OCI-LY7 (cell line): ENCODE results near the gene SPINDOC. TPM values are rescaled to one million over a fixed set of nuclear protein-coding genes. Genes with fewer than 3 reads are reported as not detected.

Experiments used
- BruUV-seq: library from RNA; stranded (reverse); fragments of 400-500 nt; replicated peaks from 2 replicates; lab custom pipeline; 2021; lab: Mats Ljungman, UMichigan
- CTCF ChIA-PET: fragments of 300-600 bp; sonication (Branson Sonifier 250); formaldehyde crosslinking; loops from one replicate; lab custom pipeline; 2022; ENCODE audit warnings: antibody characterized with exemption; ENCODE audit not compliant: unreplicated experiment; lab: Charles Lee
- POLR2A ChIA-PET: fragments of 300-600 bp; sonication (Branson Sonifier 250); formaldehyde crosslinking; loops from one replicate; lab custom pipeline; 2022; ENCODE audit warnings: antibody characterized with exemption; lab: Charles Lee
- DNase-seq: peaks from one replicate; pipeline ENCODE4 v3.0.0-alpha.2; 2015; ENCODE audit warnings: low spot score
- H2AFZ ChIP-seq: fragments of 200-600 bp; sonication (generic), shearing (Covaris generic); 2 replicates; pipeline ENCODE4 v1.6.1; 2014; ENCODE audit warnings: mild to moderate bottlenecking, antibody characterized with exemption, low read length, moderate library complexity
- H3K27ac ChIP-seq: fragments of 200-600 bp; sonication (generic); 2 replicates; pipeline ENCODE4 v1.5.1; 2014; ENCODE audit warnings: mixed run types, low read depth, mild to moderate bottlenecking, moderate library complexity, low read length, inconsistent platforms; ENCODE audit not compliant: poor library complexity, severe bottlenecking
- H3K36me3 ChIP-seq: fragments of 200-600 bp; sonication (generic); 2 replicates; pipeline ENCODE4 v1.6.1; 2014; ENCODE audit warnings: mild to moderate bottlenecking, antibody characterized with exemption, low read length, moderate library complexity, mixed read lengths; ENCODE audit not compliant: insufficient read depth
- H3K4me1 ChIP-seq: fragments of 200-600 bp; sonication (generic); 2 replicates; pipeline ENCODE4 v1.5.1; 2014; ENCODE audit warnings: mild to moderate bottlenecking, low read length; ENCODE audit not compliant: insufficient read depth, poor library complexity, severe bottlenecking
- H3K4me2 ChIP-seq: fragments of 200-600 bp; sonication (generic); 2 replicates; pipeline ENCODE4 v1.6.1; 2014; ENCODE audit warnings: mild to moderate bottlenecking, low read length
- H3K4me3 ChIP-seq: fragments of 200-600 bp; sonication (generic); 2 replicates; pipeline ENCODE4 v1.5.1; 2014; ENCODE audit warnings: mild to moderate bottlenecking, low read depth, low read length; ENCODE audit not compliant: poor library complexity, severe bottlenecking
- H3K79me2 ChIP-seq: fragments of 200-600 bp; sonication (generic); 2 replicates; pipeline ENCODE4 v1.6.1; 2016; ENCODE audit warnings: low read depth, mild to moderate bottlenecking, low read length, moderate library complexity, mixed read lengths; ENCODE audit not compliant: insufficient read depth
- H3K9me2 ChIP-seq: fragments of 200-600 bp; sonication (generic); 2 replicates; pipeline ENCODE4 v1.6.1; 2016; ENCODE audit warnings: mild to moderate bottlenecking, low read length, mixed read lengths; ENCODE audit not compliant: insufficient read depth
- H3K9me3 ChIP-seq: fragments of 200-600 bp; sonication (generic); 2 replicates; pipeline ENCODE4 v1.6.1; 2014; ENCODE audit warnings: mild to moderate bottlenecking, mixed run types, low read length, mixed read lengths
- H4K20me1 ChIP-seq: fragments of 200-600 bp; sonication (generic); 2 replicates; pipeline ENCODE4 v1.6.1; 2014; ENCODE audit warnings: mild to moderate bottlenecking, antibody characterized with exemption, low read length, moderate library complexity, mixed read lengths; ENCODE audit not compliant: insufficient read depth
- CTCF ChIP-seq: fragments of 200-600 bp; sonication (generic); conservative IDR thresholded peaks from 2 replicates; pipeline ENCODE4 v1.5.1; 2014; ENCODE audit warnings: mild to moderate bottlenecking, antibody characterized with exemption, low read length, moderate library complexity, mixed read lengths
- EZH2phosphoT487 ChIP-seq: fragments of 200-600 bp; sonication (generic); IDR thresholded peaks from 2 replicates; pipeline ENCODE4 v1.6.1; 2018; ENCODE audit warnings: low read depth, borderline replicate concordance, mild to moderate bottlenecking, mixed run types, antibody characterized with exemption, low read length, moderate library complexity, mixed read lengths
- intact Hi-C: fragments of 100-400 bp; cut with micrococcal nuclease; formaldehyde crosslinking; loops from one replicate; pipeline ENCODE4 v1.10.0; 2022; ENCODE audit not compliant: unreplicated experiment
- total RNA-seq, 2 experiments: library from RNA; depleted of rRNA in 1 of 2; stranded (reverse); fragments of >200 nt in 1 of 2; shearing (Covaris generic) in 1 of 2; gene quantifications; 2 replicates each; pipeline ENCODE4 v1.2.3, GENCODE V29; 2014 to 2022

The SPINDOC gene
- total RNA-seq, 2 experiments from 2014 or later, result 57.9 to 81.8 TPM

- peaks cover 33% of the 10 kb centered on the region for H4K20me1 ChIP-seq
- intact Hi-C loops, result no loop called here
- H3K4me1 ChIP-seq, result peaks cover 30% of the 10 kb centered on the region
- H2AFZ ChIP-seq, result no peak overlapping the region
- H3K27ac ChIP-seq, result no peak overlapping the region
- H3K4me3 ChIP-seq, result no peak overlapping the region
- H3K36me3 ChIP-seq, result peaks cover 56% of the 10 kb centered on the region
- ChIA-PET CTCF (interaction anchor here (0.7 kb wide), 1 partner anchor 308 kb away, joined by 3 read pairs; no protein-coding TSS in a partner anchor), POLR2A (interaction anchor here (0.8 to 1.2 kb wide), 2 partner anchors 35 to 120 kb away, joined by 3 to 4 read pairs; no protein-coding TSS in a partner anchor)
- H3K79me2 ChIP-seq, result peaks cover 93% of the 10 kb centered on the region
- H3K9me2 ChIP-seq, result no peaks in the 10 kb centered on the region
- BruUV-seq, result no TSS peak
- H3K4me2 ChIP-seq, result no peak overlapping the region
- no peaks in the 10 kb centered on the region for H3K9me3 ChIP-seq
- no peak for TF ChIP-seq CTCF
- DNase-seq, result no peak
Measured at GRCh38 chr11:63845303-63845702, 32.0 kb downstream of the SPINDOC start.

GRCh38 chr11:63845911-63846310, 32.7 kb downstream of the SPINDOC start:
- POLR2A ChIA-PET, result no interaction called here
- H3K9me2 ChIP-seq, result no peaks in the 10 kb centered on the region
- H3K4me2 ChIP-seq, result no peak overlapping the region
- H3K36me3 ChIP-seq, result peaks cover 56% of the 10 kb centered on the region
- no peak for TF ChIP-seq CTCF
- no peak for TF ChIP-seq EZH2phosphoT487
- no peak overlapping the region for H2AFZ ChIP-seq
- no TSS peak for BruUV-seq
- no peak overlapping the region for H3K27ac ChIP-seq
- H3K79me2 ChIP-seq, result peaks cover 93% of the 10 kb centered on the region
- H3K9me3 ChIP-seq, result no peaks in the 10 kb centered on the region
- intact Hi-C loops, result no loop called here
- peaks cover 33% of the 10 kb centered on the region for H4K20me1 ChIP-seq
- CTCF ChIA-PET, result interaction anchor here (0.7 kb wide), 1 partner anchor 308 kb away, joined by 3 read pairs; no protein-coding TSS in a partner anchor
- peaks cover 30% of the 10 kb centered on the region for H3K4me1 ChIP-seq
- no peak overlapping the region for H3K4me3 ChIP-seq
- DNase-seq, result no peak

DNA sequence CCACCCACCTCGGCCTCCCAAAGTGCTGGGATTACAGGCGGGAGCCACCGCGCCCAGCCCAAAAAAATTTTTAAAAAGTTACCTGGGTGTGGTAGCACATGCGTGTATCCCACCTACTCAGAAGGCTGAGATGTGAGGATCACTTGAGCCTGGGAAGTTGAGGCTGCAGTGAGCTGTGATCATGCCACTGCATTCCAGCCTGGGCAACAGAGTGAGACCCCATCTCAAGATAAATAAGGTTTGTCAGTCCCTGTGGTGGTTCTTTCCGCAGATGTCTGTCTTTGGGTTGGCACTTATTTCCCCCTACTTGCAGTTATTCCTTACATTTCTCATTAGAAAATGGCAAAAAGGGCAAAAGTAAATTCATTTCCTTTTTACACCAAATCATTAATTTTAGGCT, 33.6 kb downstream of the SPINDOC start:
- peaks cover 56% of the 10 kb centered on the region for H3K36me3 ChIP-seq
- H3K4me1 ChIP-seq, result peaks cover 29% of the 10 kb centered on the region

More for the DNA sequence above, 33.6 kb downstream of the SPINDOC start:
- ChIA-PET POLR2A (no interaction called here), CTCF (no interaction called here)
- H3K9me2 ChIP-seq, result no peaks in the 10 kb centered on the region
- H3K4me2 ChIP-seq, result no peak overlapping the region
- DNase-seq, result no peak
- no peak overlapping the region for H3K27ac ChIP-seq
- intact Hi-C loops, result no loop called here
- peaks cover 28% of the 10 kb centered on the region for H4K20me1 ChIP-seq
- H3K79me2 ChIP-seq, result peaks cover 93% of the 10 kb centered on the region
- no peak overlapping the region for H2AFZ ChIP-seq
- H3K4me3 ChIP-seq, result no peak overlapping the region
- TF ChIP-seq CTCF (no peak), EZH2phosphoT487 (no peak)
- no peaks in the 10 kb centered on the region for H3K9me3 ChIP-seq
- BruUV-seq, result no TSS peak
